Hepatocyte (in vitro differentiated cells): ENCODE measurements around the gene RCBTB2.

Source experiments
- EZH2 ChIP-seq: fragments of 200-600 bp; sonication (generic); IDR thresholded peaks from 2 replicates; pipeline ENCODE4 v1.6.1; 2016; ENCODE audit warnings: antibody characterized with exemption, mild to moderate bottlenecking, borderline replicate concordance
- EZH2phosphoT487 ChIP-seq: fragments of 200-600 bp; sonication (generic); IDR thresholded peaks from one replicate; pipeline ENCODE4 v1.6.1; 2018; ENCODE audit warnings: antibody characterized with exemption, mild to moderate bottlenecking, low read depth, moderate library complexity; ENCODE audit not compliant: unreplicated experiment, severe bottlenecking
- TF ChIP-seq, protein P1 (sequence below): fragments of 200-600 bp; sonication (generic); IDR thresholded peaks from 2 replicates; pipeline ENCODE4 v1.5.1; 2016; ENCODE audit warnings: antibody characterized with exemption, mild to moderate bottlenecking; ENCODE audit not compliant: poor library complexity

DNA sequence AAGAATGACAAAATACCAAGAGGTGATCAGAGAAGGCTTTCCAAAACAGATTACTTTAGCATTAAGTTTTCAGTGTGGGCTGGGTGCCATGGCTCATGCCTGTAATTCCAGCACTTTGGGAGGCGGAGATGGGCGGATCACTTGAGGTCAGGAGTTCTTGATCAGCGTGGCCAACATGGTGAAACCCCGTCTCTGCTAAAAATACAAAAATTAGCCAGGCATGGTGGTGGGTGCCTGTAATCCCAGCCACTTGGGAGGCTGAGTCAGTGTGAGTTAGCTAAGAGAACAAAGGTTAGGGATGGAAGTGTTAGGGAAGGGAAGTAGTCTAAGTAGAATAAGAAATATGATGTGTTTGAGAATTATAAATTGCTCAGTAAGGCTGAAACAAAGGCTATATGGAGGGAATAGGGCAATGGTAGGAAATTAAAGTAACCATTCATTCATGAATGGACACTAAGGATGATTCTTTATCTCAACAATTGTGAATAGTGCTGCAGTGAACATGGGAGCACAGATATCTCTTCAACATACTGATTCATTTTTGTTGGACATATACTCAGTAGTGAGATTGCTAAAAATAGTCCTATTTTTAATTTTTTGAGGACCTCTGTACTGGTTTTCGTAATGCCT lies 3.9 kb upstream of the RCBTB2 start:
- TF ChIP-seq, protein P1, sequence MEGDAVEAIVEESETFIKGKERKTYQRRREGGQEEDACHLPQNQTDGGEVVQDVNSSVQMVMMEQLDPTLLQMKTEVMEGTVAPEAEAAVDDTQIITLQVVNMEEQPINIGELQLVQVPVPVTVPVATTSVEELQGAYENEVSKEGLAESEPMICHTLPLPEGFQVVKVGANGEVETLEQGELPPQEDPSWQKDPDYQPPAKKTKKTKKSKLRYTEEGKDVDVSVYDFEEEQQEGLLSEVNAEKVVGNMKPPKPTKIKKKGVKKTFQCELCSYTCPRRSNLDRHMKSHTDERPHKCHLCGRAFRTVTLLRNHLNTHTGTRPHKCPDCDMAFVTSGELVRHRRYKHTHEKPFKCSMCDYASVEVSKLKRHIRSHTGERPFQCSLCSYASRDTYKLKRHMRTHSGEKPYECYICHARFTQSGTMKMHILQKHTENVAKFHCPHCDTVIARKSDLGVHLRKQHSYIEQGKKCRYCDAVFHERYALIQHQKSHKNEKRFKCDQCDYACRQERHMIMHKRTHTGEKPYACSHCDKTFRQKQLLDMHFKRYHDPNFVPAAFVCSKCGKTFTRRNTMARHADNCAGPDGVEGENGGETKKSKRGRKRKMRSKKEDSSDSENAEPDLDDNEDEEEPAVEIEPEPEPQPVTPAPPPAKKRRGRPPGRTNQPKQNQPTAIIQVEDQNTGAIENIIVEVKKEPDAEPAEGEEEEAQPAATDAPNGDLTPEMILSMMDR: no peak
- no peak for TF ChIP-seq EZH2phosphoT487
- TF ChIP-seq EZH2: no peak
